Non-pigmented ciliary epithelial cell (primary cell): Measurements from ENCODE around the gene TBC1D10A.

Source experiments
- DNase-seq: peaks from one replicate; pipeline ENCODE4 v3.0.0-alpha.2; 2010; ENCODE audit warnings: low read depth

TBC1D10A gene

GRCh38 chr22:30245985-30246813, 80.5 kb downstream of the TBC1D10A start, which contains the start of gene LIF:
LIF (minus strand) TSS chr22:30246759; CDS start chr22:30246695, 64 bp downstream.
- DNase-seq = no peak

GRCh38 chr22:30245181-30245984, 81.4 kb downstream of the TBC1D10A start:
- DNase-seq = no peak

- DNase-seq = no peak
Measured at GRCh38 chr22:30244641-30245040, 82.1 kb downstream of the TBC1D10A start.

DNA sequence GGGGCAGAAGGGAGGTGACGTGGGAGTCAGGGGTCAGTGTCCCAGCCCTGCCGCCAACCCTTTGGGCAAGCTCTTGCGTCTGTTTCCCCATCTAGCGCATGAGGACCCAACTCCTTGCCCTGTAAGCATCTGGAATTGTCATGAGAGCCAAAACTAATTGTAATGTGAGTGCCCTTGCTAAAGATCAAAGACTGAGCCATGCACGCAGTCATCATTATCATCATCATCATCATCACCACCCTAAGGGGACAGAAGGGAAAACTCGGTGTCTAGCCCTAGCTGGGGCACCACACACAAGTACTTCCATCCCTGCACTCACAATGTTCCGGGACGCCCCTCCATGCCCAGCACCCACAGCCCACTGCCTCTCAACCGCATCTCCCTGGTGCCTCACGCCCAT, 82.7 kb downstream of the TBC1D10A start:
- DNase-seq = no peak

- DNase-seq = no peak
Measured at GRCh38 chr22:30243661-30244060, 83.1 kb downstream of the TBC1D10A start.
